ENCODE data around the gene EXOC2.

GRCh38 chr6:611928-612327, 81.0 kb downstream of the EXOC2 start:
- TF ChIP-seq CTCF (IDR thresholded peaks at IDR 0.05) (no peak), POLR2A (IDR thresholded peaks at IDR 0.05) (no peak)

All from thyroid gland (tissue), 4 donors.